GM12878 (cell line): ENCODE results near the gene CNOT11.

Source experiments
- BACH1 ChIP-seq: fragments of 450-650 bp; IDR thresholded peaks from 2 replicates; pipeline ENCODE4 v1.6.1; 2017; ENCODE audit warnings: mild to moderate bottlenecking, borderline replicate concordance
- LARP7 ChIP-seq: fragments of 450-650 bp; IDR thresholded peaks from 2 replicates; pipeline ENCODE4 v1.6.1; 2017; ENCODE audit warnings: mild to moderate bottlenecking
- NFIC ChIP-seq: IDR thresholded peaks from 2 replicates; pipeline ENCODE4 v1.6.1; 2012; ENCODE audit warnings: low read depth, mild to moderate bottlenecking, inconsistent platforms, low read length, moderate library complexity
- POLR2A ChIP-seq: IDR thresholded peaks from 2 replicates; pipeline ENCODE4 v1.6.1; 2011; ENCODE audit warnings: low read depth, mild to moderate bottlenecking, low read length
- POLR2AphosphoS2 ChIP-seq: IDR thresholded peaks from 2 replicates; pipeline ENCODE4 v1.6.1; 2011; ENCODE audit warnings: low read depth, mild to moderate bottlenecking, low read length, improper control_type of control experiment, moderate library complexity
- SIN3A ChIP-seq: IDR thresholded peaks from 2 replicates; pipeline ENCODE4 v1.6.1; 2012; ENCODE audit warnings: low read depth, low read length, improper control_type of control experiment
- USF1 ChIP-seq: IDR thresholded peaks from 2 replicates; pipeline ENCODE4 v1.6.1; 2011; ENCODE audit warnings: borderline replicate concordance, low read depth, mild to moderate bottlenecking, moderate library complexity, mixed read lengths, low read length; ENCODE audit not compliant: insufficient read depth; ENCODE audit errors: extremely low read length
- TF ChIP-seq, protein P1 (sequence below): IDR thresholded peaks from 2 replicates; pipeline ENCODE4 v1.6.1; 2012; ENCODE audit warnings: low read depth, low read length, improper control_type of control experiment

DNA sequence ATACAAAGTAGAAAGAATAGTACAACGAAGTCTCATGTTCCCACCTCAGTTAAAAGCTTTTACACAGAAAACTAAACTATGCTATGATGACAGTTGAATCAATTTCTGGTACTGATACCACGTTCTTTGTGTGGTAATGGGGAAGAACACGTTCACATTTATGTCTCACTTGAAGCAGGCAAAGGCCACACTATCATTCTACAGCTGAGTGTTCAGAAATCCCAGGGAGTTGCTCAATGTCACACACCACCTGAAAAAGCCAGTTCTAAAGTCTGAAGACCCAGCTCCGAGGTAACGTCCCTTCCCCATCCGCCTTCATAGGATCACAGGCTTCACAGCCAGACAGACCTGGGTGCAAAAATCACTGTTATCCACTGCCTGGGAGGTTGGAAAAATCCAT lies 46.9 kb downstream of the CNOT11 start:
- TF ChIP-seq POLR2A: no peak
- TF ChIP-seq NFIC: no peak
- TF ChIP-seq BACH1: no peak
- TF ChIP-seq USF1: no peak
- no peak for TF ChIP-seq SIN3A
- TF ChIP-seq LARP7: no peak
- TF ChIP-seq POLR2AphosphoS2: no peak
- TF ChIP-seq, protein P1, sequence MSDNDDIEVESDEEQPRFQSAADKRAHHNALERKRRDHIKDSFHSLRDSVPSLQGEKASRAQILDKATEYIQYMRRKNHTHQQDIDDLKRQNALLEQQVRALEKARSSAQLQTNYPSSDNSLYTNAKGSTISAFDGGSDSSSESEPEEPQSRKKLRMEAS: no peak
